Stimulated activated CD4-positive, alpha-beta T cell treated with anti-CD3 and anti-CD28 coated beads, Interleukin-15, amount 100 ng/mL, for 24 hours (primary cell): ENCODE measurements around the gene MGP.

ENCODE experiments used
- DNase-seq: peaks from one replicate; pipeline ENCODE4 v3.0.0-alpha.2; 2020

MGP gene

DNA sequence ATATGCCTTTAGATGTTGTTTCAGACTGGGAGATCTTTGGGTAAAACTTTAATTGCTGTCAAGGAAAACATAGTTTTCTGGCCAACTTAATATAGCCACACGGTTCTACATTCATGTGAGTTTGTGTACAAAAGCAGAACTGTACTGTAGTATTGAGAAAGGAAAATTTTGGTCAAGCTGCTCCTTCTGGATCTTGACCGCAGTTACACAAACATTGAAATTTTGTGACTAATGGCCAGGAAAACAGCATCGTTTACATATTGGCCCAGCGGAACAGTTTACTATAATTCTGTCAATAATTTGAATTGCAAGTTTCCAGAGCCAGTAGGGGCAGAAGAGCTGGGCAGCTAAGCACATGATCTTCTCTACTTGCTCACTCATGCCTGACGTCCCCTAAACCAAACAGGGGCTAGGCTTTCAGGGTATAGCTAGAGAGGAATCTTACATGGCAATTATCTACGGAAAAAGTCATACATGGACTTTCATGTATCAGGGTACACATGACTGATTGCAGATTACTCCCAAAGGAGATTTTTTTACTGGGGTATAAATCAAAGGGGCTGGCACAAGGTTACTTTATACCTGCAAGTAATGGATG is 31.0 kb downstream of the MGP start:
- no peak for DNase-seq

DNA sequence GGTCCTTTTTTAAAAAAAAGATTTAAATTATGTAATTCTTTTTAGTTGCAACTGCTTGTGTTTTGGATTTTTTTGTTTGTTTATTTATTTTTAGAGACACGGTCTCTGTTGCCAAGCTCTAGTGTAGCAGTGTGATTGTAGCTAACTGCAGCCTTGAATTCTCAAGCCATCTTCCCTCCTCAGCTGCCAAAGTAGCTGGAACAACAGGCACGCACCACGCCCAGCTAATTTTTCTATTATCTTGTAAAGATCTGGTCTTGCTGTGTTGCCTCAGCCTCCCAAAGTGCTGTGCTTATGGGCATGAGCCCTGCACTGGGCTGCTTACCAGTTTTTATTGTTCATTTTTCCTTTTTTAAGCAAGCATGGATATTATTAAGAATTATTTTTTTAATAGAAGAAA is 31.7 kb downstream of the MGP start:
- DNase-seq = no peak

DNA sequence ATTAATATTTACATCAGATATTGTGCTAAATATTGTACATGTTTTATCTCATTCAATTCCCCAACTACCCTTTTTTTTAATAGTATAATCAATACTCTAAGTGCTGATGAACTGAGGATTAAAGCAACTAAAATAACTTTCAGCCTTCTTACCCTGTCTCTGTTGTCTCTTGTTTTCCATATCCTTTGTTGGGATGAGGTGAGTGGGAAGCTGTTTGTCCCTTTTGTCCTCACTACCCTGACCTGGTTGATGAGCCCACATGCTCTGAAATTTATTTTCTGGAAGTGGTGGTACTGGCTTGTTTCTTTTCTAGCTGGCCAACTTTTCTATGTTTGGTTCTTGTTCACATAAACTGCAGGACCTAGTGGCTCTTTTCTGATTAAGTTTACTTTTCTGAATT is 32.8 kb downstream of the MGP start:
- no peak for DNase-seq

DNA sequence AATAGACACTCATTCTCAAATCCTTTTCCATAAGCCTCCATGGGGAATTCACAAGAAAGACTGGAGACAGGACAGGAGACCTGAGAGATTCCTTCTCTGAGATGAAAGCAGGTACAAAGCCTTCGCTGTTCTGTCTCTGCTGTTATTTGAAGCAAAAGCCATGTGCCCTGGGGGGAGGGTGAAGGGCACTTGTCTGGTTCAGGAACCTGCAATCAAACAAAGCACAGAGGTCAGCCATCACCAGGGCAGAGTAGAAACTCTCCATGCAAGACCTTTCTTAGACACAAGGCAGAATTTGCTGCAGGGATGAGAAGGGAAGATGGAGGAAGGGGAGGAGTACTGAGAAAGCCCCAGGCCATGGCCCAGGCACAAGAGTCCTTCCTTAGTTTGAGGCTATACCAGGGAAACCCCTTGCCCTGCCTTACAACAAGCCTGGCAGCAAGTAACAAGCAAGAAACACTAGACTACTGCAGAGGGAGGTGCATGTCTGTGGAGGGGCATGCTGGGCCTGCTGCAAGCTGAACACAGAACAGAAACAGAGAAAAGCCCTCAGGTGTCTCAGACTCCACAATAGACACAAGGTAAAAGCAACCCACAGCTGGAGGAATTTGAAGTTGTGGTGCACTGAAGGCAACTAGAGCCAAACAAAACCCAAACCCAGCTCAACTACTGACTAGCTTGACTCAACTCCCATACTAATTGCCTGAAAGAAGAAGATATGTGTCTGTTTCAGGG is 34.6 kb downstream of the MGP start:
- no peak for DNase-seq

DNA sequence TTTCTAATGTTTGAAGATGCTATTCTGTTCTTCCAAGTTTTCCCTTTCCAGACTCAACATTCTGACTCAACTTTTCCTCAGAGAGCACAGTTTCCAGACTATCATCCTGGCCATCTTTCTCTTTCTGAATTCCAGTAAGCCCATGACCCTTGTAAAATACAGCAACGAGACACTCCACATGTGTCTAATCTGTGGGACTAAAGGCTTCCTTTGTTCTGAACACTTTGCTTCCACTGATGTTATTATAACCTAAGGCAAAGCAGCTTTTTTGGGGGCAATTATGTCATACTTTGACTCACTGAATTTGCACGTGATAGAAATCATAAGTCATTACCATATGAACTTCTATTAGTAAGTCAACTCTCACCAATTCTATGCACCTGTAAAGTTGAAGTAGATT is 36.0 kb downstream of the MGP start:
- no peak for DNase-seq

DNA sequence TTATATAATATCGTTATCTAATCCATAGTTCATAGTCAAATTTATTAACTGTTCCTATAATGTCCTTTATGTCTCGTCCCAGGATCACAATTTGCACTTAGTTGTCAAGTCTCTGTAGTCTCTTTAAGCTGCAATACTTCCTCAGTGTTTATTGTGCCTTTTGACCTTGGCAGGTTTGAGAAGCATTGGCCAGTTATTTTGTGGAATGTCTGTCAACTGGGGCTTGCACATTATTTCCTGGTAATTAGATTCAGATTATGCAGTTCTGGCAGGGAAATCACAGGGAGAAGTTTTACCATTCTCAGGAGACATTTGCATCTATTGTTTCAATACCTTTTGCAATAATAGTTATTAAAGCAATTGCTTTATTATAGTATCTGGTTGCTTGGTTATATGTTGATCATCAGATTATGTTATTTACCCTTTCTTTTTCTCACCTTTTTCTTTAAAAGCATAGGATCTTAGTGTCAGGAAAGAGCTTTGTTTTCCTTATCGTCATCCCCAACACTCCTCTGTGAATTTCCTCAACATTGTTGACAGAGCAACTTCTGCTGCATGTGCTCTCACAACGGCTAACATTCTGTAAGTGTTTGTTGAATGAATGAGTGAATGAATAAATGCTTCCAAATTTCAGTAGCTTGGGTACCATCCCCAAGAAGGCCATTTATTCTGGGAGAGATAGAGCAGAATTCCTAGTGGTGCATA is 38.6 kb downstream of the MGP start:
- DNase-seq = no peak

DNA sequence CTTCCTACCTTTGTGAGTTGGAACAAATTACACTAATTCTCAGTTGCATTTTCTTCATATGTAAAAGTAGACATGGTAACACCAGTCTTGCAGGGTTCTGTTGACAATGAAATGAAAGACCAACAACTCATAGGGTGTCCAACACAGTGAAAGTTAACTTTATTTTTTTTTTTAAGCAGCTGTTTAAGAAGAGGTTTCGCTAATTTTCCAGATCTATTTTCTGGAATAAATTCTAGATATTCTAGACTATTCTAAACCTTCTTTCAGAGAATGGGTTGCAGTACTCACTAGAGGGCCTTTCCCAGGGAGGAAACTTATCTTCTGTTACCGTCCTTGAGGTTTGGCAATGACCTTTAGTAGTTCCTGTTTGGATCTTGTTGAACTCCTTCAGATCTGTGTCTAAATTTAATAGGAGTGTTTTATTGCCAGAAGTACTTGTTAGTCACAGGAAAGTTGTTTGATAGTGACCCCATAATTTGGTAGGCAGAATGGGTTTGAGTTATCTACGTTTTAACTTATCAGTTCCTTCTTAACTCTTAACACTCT is 39.5 kb downstream of the MGP start:
- no peak for DNase-seq

DNA sequence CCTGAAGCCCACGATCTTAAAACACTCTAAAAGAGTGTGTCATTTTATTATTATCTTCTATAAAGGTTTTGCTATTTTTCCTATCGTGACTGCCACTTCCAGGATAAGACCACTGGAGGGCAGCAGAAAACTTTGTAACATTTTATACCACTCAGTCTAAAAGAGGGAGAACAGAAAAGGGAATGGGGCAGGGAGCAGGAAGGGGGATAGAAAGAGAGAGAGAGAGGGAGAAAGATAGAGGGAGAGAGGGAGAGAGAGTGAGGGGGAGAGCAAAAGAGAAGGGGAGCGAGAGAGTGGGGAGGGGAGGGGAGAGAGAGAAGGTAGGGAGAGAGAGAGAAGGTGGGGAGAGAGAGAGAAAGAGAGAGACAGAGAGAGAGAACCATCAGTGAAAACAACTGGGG is 40.3 kb downstream of the MGP start:
- DNase-seq = peak; percentile 44

DNA sequence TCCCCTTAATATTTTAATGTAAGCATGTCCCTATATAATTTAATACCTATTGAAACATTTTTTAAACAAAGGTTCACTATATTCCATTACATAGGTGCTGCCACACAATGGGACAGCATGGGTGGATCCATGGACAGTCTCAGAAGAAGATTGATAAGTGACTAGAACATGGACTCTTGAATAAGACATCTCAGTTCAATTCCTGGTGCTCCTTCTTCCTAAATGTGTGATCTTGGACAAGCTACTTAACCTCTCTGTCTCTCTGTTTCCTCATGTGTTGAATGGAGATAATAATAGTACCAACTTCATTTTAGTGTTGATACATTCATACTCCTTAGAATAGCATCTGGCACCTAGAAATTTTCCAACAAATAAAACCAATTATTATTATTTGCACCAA is 41.3 kb downstream of the MGP start:
- DNase-seq = no peak

DNA sequence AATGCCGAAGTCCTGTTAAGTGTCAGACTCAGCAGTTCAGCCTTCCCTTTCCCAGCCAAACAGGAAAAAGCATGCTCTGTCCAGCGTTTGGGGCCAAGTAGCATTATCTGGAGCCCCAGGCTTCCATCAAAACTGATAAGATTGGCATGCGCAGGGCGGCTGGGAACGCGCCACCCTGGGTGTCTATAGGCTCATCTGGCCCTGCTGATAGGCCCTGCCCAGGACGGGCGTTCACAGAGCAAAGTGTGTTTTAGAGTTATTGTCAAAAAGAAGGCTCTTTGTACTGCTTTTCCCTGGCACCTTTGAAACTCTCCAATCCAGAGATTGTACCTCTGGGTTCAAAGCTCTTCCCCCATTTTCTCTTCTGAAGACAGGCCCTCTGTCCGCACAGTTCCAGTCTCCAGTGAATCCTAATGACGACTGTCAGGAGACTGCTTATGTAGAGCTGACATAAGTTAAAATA is 42.2 kb downstream of the MGP start, which contains the start of gene ART4:
ART4 (minus strand) TSS at position 102 of the 463 bp plus-strand sequence. CDS start 413 bp downstream, outside the sequence.
- DNase-seq = no peak

DNA sequence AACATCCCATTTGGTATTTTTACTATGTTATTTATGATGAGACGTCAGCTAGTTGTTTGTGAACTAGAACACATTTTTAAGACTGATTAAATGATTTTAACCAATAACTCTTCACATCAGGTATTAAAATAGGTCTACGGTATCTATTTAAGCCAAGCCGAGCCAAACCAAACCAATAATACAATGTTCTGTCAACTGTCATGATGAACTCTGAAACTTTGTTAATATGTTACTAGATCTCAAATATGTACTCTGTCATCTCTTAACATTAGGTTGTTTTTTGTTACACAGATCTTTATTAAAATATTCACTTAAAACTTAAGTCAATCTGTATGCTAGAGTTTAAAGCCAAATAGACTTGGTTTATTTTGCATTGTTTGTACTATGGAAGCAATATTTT is 43.3 kb downstream of the MGP start:
- DNase-seq = no peak

DNA sequence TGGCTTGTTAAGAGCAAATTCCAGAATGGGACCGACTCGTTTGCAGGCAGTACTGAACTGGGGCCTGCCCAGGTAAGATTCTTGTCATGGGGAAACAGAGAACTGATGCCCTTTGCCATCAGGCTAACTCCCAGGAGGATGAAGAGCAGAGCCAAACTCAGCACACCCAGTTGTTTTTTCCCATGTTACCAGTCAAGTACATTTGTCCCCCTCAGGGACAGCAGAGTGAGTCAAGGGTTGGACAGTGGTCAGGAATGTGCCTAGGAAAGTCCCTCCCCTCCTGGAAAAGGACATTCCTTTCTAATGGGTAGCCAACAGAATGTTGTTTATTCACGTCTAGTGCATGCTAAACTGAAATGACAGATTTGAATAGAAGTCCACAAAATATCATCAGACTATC is 43.9 kb downstream of the MGP start:
- no peak for DNase-seq

DNA sequence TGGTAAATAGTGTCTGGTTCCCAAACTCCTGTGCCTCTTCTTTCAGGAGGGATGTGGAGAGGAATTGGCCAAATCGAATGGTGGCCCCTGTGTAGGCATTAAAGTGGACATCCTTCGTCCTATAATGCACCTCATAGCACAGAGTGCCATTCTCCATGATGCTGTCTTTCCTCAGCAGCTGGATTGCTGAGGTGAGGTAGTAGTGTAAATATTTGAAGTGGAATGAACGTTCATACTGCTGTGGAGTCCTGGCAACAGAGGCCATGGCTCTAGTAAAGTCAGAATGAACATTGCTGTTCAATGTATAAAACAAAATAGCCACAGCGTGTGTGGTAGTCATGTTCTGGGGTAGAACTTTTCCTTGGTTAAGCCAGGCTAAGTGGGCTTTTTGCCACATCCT is 45.0 kb downstream of the MGP start:
- no peak for DNase-seq

DNA sequence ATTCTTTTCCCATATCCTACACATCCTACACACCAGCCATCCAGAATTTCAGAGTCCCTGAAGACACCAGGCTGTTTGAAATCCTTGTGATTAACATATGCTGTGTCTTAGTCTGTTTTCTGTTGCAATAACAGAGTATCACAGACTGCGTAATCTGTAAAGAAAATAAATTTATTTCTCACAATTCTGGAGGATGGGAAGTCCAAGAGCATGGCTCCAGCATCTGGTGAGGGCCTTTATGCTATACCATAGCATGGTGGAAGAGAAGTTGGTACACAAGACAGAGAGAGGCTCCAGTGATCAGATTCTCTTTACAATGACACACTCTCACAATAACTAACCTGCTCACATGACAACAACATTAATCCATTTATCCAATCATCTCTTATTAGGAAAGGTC is 46.4 kb downstream of the MGP start:
- no peak for DNase-seq

DNA sequence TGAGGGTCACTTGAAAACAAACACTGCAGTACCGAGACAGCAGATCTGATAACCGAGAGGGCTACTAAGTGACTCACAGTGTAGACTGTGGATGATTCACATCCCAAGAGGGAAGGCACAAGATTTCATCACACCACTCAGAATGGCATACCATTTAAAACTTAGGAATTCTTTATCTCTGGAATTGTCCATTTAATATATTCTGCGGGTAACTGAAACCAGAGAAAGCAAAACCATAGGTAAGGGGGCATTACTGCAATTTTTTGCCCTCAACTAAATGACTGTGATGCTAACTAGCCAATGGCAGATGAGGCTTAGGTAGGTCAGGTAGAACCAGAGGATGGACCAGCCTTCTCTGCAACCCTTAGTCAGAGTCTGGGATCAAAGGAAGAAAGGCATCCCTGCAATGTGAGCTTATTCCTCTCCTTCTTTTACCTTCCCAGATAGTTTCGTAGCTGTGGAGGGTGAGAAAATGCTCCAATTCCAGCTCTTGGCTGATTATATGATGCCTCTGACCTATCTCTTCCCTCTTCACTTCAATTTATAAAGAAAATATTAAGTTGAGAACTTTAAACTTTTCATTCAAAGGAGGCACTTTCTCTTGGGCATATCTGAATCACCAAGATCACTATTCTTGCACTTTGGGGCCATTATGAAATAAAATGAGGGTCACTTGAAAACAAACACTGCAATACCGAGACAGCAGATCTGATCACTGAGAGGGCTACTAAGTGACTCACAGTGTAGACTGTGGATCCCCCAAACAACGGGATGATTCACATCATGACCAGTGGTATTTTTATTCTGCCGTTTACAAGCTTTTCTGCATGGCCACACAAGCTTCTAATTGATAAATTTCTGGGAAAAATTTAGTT is 49.1 kb downstream of the MGP start:
- no peak for DNase-seq

DNA sequence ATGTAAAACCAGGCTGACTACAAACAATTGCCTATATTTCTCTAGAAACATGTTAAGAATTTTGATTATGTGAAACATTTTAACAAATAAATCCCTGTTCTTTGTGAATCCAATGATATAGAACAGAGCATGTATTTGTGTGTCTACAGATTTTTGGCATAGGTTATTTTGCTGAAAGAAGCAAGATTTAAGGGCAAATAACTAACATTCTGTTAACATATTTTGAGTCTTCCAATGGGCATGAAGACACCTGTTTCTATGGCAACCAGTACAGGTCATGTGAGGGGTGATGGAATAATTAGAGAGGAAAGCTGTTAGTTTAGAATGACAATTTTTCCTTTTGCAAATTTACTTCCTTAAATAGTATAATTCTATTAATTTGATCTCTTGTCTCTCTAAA is 51.1 kb downstream of the MGP start:
- no peak for DNase-seq

DNA sequence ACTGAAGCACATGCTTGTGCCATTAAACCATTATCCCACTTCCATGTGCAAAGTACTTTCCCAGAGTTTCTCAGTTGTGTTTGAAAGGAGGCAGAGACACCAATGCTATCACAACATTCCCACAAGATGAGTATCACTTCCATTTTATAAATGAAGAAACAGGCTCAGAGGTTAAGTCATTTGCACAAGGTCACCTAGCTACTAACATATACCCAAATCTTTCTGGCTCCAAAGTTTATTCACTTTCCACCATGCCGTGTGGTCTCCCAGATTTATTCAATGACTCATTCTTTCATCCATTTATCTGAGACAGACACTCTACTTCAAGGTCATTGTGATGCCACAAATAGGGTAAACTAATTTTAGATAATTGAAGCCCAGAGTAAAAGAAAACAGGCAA is 51.7 kb downstream of the MGP start:
- DNase-seq = no peak

DNA sequence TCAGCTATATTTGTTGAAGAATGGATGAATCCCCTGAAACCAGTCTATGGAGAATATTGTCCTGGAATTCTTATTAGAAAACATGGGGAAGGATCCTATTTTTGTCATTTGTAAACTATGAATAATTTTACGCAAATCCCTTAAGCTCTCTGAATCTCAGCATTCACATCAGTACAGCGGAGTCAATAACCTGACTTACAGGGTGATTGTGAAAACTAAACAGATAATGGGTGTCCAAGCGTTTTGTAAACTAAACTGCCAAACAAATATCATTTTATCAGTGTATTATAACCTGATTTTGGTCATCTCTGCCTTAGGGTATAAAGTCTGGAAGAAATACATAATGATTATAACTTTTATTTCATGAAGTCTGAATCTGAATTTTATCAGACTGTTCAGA is 52.3 kb downstream of the MGP start:
- no peak for DNase-seq
